HEK293T (cell line): Measurements from ENCODE around the gene POU2F2.

ENCODE experiments used
- CTCF ChIA-PET: fragments of 350-600 bp; formaldehyde crosslinking; extraction: SDS; loops from one replicate; lab custom pipeline; 2021; ENCODE audit warnings: antibody characterized with exemption, inconsistent platforms; lab: Yijun Ruan, JAX
- POLR2A ChIA-PET: fragments of 350-600 bp; formaldehyde crosslinking; extraction: SDS; loops from one replicate; lab custom pipeline; 2020; ENCODE audit warnings: antibody characterized with exemption, inconsistent platforms; lab: Yijun Ruan, JAX
- DNase-seq: peaks from one replicate; pipeline ENCODE4 v3.0.0; 2012; ENCODE audit warnings: mixed read lengths; ENCODE audit errors: extremely low spot score
- ARNT ChIP-seq: fragments of 450-650 bp; IDR thresholded peaks from 2 replicates; pipeline ENCODE4 v1.6.1; 2017; ENCODE audit warnings: mild to moderate bottlenecking
- BHLHE40 ChIP-seq: fragments of 450-650 bp; IDR thresholded peaks from 2 replicates; pipeline ENCODE4 v1.6.1; 2016; ENCODE audit warnings: mild to moderate bottlenecking, moderate library complexity, borderline replicate concordance
- CTBP1 ChIP-seq: fragments of 450-650 bp; IDR thresholded peaks from 2 replicates; pipeline ENCODE4 v1.6.1; 2016; ENCODE audit warnings: borderline replicate concordance
- ELF4 ChIP-seq: fragments of 450-650 bp; IDR thresholded peaks from 2 replicates; pipeline ENCODE4 v1.6.1; 2017; ENCODE audit warnings: antibody characterized with exemption
- FOXA1 ChIP-seq: fragments of 450-650 bp; IDR thresholded peaks from 2 replicates; pipeline ENCODE4 v1.6.1; 2016; ENCODE audit warnings: mild to moderate bottlenecking
- FOXK2 ChIP-seq: fragments of 450-650 bp; IDR thresholded peaks from 2 replicates; pipeline ENCODE4 v1.6.1; 2016; ENCODE audit warnings: mild to moderate bottlenecking
- FOXM1 ChIP-seq: fragments of 450-650 bp; IDR thresholded peaks from 2 replicates; pipeline ENCODE4 v1.6.1; 2017; ENCODE audit warnings: mild to moderate bottlenecking, borderline replicate concordance
- HDGF ChIP-seq: fragments of 450-650 bp; IDR thresholded peaks from 2 replicates; pipeline ENCODE4 v1.6.1; 2017; ENCODE audit warnings: antibody characterized with exemption, borderline replicate concordance
- L3MBTL2 ChIP-seq: fragments of 450-650 bp; conservative IDR thresholded peaks from 2 replicates; pipeline ENCODE4 v1.6.1; 2016; ENCODE audit warnings: mild to moderate bottlenecking
- LEF1 ChIP-seq: fragments of 450-650 bp; IDR thresholded peaks from 2 replicates; pipeline ENCODE4 v1.6.1; 2017; ENCODE audit warnings: mild to moderate bottlenecking, borderline replicate concordance
- NFRKB ChIP-seq: fragments of 450-650 bp; IDR thresholded peaks from 2 replicates; pipeline ENCODE4 v1.6.1; 2016; ENCODE audit warnings: mild to moderate bottlenecking, moderate library complexity
- PKNOX1 ChIP-seq: fragments of 450-650 bp; IDR thresholded peaks from 2 replicates; pipeline ENCODE4 v1.6.1; 2016
- SP1 ChIP-seq: fragments of 450-650 bp; IDR thresholded peaks from 2 replicates; pipeline ENCODE4 v1.6.1; 2017
- SUZ12 ChIP-seq: fragments of 450-650 bp; IDR thresholded peaks from 2 replicates; pipeline ENCODE4 v1.6.1; 2016; ENCODE audit warnings: mild to moderate bottlenecking
- TARDBP ChIP-seq: fragments of 450-650 bp; IDR thresholded peaks from 2 replicates; pipeline ENCODE4 v1.6.1; 2016
- ZNF384 ChIP-seq: fragments of 450-650 bp; IDR thresholded peaks from 2 replicates; pipeline ENCODE4 v1.6.1; 2016

The POU2F2 gene

GRCh38 chr19:42071247-42071646 lies 61.0 kb downstream of the POU2F2 start:
- ChIA-PET POLR2A (interaction anchor here (0.9 kb wide), 1 partner anchor 43 kb away, joined by 3 read pairs; no protein-coding TSS in a partner anchor), CTCF (interaction anchor here (0.9 kb wide), 1 partner anchor 36 kb away, joined by 7 read pairs; no protein-coding TSS in a partner anchor)
- TF ChIP-seq ARNT (no peak), HDGF (no peak), L3MBTL2 (no peak), ZNF384 (no peak), ELF4 (no peak), FOXM1 (no peak), NFRKB (no peak), PKNOX1 (no peak), FOXA1 (no peak), BHLHE40 (no peak), SUZ12 (no peak), FOXK2 (no peak), LEF1 (no peak), CTBP1 (no peak), SP1 (no peak), TARDBP (no peak)
- no peak for DNase-seq

GRCh38 chr19:42069619-42070351 lies 62.5 kb downstream of the POU2F2 start, which contains the start of gene GRIK5:
GRIK5 (minus strand) TSS chr19:42070206; CDS start chr19:42065770, 4,436 bp downstream.
- ChIA-PET POLR2A (no interaction called here), CTCF (interaction anchor here (0.8 kb wide), 1 partner anchor 42 kb away, joined by 3 read pairs; no protein-coding TSS in a partner anchor)
- no peak for DNase-seq
- no peak for TF ChIP-seq FOXK2
- TF ChIP-seq FOXM1 = no peak
- no peak for TF ChIP-seq CTBP1
- TF ChIP-seq FOXA1 = no peak
- no peak for TF ChIP-seq BHLHE40
- TF ChIP-seq ZNF384 = no peak
- no peak for TF ChIP-seq ELF4
- no peak for TF ChIP-seq TARDBP
- TF ChIP-seq PKNOX1 = no peak
- no peak for TF ChIP-seq LEF1
- no peak for TF ChIP-seq L3MBTL2
- no peak for TF ChIP-seq SUZ12
- TF ChIP-seq HDGF = no peak
- TF ChIP-seq ARNT = no peak
- TF ChIP-seq SP1 = no peak
- no peak for TF ChIP-seq NFRKB

DNA sequence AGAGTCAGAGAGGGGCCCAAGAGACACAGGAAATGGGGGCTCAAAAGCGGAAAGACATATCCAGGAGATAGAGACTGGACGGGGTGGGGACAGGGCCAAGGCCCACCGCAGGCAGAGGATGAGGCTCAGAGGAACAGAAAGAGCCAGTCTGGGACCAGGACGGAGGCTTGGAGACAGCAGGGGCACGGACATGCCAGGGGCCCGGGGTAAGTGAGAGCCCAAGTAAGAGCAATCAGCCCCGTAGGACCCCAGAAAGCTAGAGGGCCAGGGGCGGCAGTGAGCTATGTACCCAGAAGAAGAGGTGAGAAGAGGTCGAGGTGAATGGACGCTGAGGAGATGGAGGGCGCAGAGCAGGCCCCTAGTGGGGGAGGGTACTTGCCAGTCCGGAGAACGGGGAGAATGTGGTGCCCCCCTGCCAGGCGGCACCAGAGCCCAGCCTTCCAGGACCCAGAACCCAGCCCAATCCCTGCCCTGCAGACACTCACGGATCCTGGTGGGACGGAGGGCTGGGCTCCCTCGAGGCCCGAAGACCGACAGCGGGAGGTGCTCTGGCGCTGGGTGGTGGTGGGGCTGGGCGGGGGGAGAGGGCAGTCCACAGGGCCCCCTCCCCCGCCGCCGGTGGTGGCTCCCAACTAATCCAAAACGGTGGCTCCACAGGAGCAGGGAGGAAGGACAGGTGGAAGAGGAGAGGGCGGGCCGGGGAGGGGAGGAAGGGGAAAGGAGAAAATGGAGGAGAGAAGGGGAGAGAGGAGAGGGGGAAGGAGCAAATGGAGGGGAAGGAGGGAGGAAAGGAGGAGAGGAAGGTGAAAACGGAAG lies 63.3 kb downstream of the POU2F2 start:
- no peak for DNase-seq
- CTCF ChIA-PET = interaction anchor here (0.8 to 1.0 kb wide), 2 partner anchors 34 to 41 kb away, joined by 3 to 4 read pairs; no protein-coding TSS in a partner anchor
- POLR2A ChIA-PET = no interaction called here
- TF ChIP-seq FOXM1 (no peak), PKNOX1 (no peak), BHLHE40 (no peak), SP1 (no peak), ZNF384 (no peak), CTBP1 (no peak), FOXK2 (no peak), L3MBTL2 (no peak)

DNA sequence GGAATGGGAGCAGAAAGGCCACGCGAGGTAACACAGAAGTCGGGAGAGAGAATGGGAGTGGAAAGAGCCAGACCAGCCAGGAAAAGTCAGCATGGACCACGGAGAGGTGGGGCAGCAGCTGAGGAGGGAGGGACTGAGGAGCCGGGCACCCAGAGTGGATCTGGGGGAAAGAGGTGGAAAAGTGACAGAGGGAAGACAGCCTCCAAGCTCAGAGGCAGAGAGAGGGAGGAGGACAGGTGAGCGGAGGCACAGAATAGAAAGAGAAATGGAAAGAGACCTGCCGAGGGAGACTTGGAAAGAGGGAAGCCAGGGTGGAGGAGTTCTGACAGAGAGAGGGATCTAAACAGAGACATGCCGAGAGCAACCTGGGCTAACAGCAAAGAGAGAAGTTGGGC lies 63.9 kb downstream of the POU2F2 start:
- no peak for DNase-seq
- ChIA-PET POLR2A (no interaction called here), CTCF (interaction anchor here (1.0 kb wide), 1 partner anchor 33 kb away, joined by 4 read pairs; no protein-coding TSS in a partner anchor)
- no peak for TF ChIP-seq FOXA1
- no peak for TF ChIP-seq TARDBP
- TF ChIP-seq FOXK2 = no peak
- no peak for TF ChIP-seq NFRKB
- TF ChIP-seq HDGF = no peak
- TF ChIP-seq SUZ12 = no peak
- TF ChIP-seq CTBP1 = no peak
- TF ChIP-seq ELF4 = no peak
- TF ChIP-seq SP1 = no peak
- no peak for TF ChIP-seq ARNT
- no peak for TF ChIP-seq FOXM1
- TF ChIP-seq BHLHE40 = no peak
- no peak for TF ChIP-seq PKNOX1
- TF ChIP-seq LEF1 = no peak
- TF ChIP-seq ZNF384 = no peak
- no peak for TF ChIP-seq L3MBTL2

DNA sequence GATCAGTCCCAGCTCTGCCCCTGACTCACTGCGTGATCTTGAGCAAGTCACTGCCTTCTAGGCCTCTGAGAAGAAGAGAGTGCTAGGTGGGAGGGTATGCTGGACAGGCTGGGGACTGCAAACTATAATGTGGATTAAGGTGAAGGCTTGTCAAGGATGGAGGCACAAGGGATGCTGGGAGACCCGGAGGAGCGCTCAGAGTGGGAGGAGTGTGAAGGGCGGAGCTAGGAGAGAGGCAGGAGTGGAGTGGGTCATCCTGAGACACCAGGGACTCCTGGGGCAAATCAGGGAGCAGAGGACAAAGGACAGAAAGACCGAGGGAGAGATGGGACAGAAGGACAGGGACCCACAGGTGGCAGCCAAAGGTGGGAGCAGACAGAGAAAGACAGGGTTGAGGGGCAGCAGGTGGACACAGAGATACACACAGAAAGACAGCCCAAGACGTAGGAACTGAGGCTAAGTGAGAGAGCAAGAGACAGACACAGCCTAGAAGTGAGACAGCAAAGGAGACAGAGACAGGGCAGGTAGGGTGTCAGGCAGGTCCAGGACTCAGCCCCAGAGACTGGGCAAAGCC lies 64.8 kb downstream of the POU2F2 start:
- TF ChIP-seq ZNF384 (no peak), PKNOX1 (no peak), SUZ12 (no peak), FOXA1 (no peak), ARNT (no peak), FOXM1 (no peak), CTBP1 (no peak), SP1 (no peak), ELF4 (no peak), TARDBP (no peak)
- ChIA-PET CTCF (interaction anchor here (0.6 kb wide), 1 partner anchor 42 kb away, joined by 3 read pairs; no protein-coding TSS in a partner anchor), POLR2A (no interaction called here)
- DNase-seq = no peak
